Thyroid gland (tissue), 4 donors: Measurements from ENCODE around the gene LRRFIP1.

Source experiments
- POLR2A ChIP-seq, 2 donors: fragments of 450-650 bp; IDR thresholded peaks; one replicate each; pipeline ENCODE4 v1.6.1; 2017; ENCODE audit warnings: antibody characterized with exemption in 2 of 2, mild to moderate bottlenecking in 2 of 2, moderate library complexity in 1 of 2
- TF ChIP-seq, protein P1 (sequence below), 6 experiments: fragments of 200-600 bp in 3 of 6; fragments of 450-650 bp in 3 of 6; sonication (generic) in 3 of 6; IDR thresholded peaks; one replicate each; pipeline ENCODE4 v1.5.1; 2016 to 2019; ENCODE audit warnings: antibody characterized with exemption in 6 of 6, mild to moderate bottlenecking in 2 of 6, inconsistent platforms in 1 of 6, moderate library complexity in 1 of 6

DNA sequence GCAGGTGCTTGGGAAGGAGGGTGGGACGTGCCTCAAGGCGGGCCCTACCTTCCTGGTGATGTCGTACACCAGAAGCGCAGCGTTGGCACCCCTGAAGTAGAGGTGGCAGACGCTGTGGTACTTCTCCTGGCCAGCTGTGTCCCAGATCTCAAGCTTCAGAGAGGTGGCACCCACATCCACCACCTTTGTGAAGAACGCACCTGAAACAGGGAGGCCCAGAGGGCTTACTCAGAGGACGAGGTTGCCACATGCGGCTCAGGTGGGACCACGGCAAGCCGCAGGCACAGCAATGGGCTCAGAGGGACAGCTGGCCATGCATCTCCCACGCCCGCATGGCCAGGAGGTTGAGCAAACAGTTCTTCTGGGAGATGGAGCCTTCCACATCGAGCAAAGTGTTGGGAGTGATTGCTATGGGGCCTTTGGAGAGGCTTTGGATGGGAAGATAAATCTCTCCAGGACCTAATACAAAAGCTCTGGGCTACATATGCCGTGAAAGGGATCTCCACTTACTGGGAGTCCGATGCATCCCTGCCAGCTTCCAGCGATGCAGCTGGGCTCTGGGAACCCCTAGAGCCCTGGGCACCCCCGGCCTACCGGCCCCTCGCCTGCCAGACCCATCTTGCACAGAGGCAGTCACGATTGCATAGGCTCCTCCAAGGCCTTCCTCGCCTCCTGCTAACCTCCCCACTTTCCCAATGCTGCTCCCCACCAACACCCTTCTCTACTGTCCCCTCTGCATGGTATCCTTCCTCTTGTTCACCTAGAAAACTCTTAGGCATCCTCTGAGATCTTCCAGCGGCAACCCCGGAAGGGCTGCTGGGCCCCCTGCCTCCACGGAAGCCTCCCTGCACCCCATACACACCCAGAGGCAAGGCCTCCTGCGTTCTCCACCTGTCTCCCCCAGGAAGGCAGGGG, 49.2 kb upstream of the LRRFIP1 start:
- TF ChIP-seq, protein P1, sequence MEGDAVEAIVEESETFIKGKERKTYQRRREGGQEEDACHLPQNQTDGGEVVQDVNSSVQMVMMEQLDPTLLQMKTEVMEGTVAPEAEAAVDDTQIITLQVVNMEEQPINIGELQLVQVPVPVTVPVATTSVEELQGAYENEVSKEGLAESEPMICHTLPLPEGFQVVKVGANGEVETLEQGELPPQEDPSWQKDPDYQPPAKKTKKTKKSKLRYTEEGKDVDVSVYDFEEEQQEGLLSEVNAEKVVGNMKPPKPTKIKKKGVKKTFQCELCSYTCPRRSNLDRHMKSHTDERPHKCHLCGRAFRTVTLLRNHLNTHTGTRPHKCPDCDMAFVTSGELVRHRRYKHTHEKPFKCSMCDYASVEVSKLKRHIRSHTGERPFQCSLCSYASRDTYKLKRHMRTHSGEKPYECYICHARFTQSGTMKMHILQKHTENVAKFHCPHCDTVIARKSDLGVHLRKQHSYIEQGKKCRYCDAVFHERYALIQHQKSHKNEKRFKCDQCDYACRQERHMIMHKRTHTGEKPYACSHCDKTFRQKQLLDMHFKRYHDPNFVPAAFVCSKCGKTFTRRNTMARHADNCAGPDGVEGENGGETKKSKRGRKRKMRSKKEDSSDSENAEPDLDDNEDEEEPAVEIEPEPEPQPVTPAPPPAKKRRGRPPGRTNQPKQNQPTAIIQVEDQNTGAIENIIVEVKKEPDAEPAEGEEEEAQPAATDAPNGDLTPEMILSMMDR (IDR thresholded peaks at IDR 0.05): no peak
- TF ChIP-seq POLR2A (IDR thresholded peaks at IDR 0.05): no peak
